A673 (cell line): Measurements from ENCODE around the gene FBXL15.

Experiments used
- EZH2 ChIP-seq: fragments of 200-600 bp; sonication (generic); IDR thresholded peaks from 2 replicates; pipeline ENCODE4 v1.6.1; 2017; ENCODE audit warnings: borderline replicate concordance, low read depth, mild to moderate bottlenecking, mixed read lengths, antibody characterized with exemption, low read length; ENCODE audit not compliant: poor library complexity, severe bottlenecking
- TF ChIP-seq, protein P1 (sequence below): fragments of 300-800, 200-600 bp; sonication (generic); conservative IDR thresholded peaks from 2 replicates; pipeline ENCODE4 v1.5.1; 2017; ENCODE audit warnings: low read depth, mild to moderate bottlenecking, antibody characterized with exemption, low read length, moderate library complexity, mixed read lengths

DNA sequence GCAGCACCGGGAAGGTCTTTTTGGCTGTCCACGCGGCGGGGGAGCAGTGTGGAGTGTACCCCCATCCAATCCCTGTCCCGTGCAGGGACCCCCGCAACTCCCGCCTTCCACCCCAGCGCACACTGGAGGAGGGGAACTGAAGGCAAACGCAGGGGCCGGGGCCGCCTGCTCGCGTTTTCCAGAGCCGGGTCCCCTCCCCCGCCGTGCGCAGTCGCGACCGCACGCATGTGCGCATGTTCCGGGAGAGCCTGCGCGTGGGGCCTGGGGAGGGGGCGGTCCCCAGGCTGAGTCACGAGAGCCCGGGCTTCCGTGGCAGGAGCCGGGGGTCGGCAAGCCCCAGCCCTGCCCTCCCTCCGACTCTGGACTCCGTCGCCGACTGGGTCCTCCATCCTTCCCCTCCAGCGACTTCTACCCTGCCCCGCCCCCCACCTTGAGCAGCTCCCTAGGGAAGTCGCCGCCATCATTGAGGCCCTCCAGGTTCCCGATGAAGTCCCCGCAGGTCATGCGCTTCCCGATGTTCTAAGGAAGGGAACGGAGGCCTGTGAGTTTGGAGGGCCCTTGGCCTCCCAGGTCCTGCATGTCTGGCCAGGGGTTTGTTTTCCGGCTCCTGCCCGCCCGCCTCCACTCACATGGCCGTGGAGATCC lies 10.1 kb upstream of the FBXL15 start:
- no peak for TF ChIP-seq EZH2
- TF ChIP-seq, protein P1, sequence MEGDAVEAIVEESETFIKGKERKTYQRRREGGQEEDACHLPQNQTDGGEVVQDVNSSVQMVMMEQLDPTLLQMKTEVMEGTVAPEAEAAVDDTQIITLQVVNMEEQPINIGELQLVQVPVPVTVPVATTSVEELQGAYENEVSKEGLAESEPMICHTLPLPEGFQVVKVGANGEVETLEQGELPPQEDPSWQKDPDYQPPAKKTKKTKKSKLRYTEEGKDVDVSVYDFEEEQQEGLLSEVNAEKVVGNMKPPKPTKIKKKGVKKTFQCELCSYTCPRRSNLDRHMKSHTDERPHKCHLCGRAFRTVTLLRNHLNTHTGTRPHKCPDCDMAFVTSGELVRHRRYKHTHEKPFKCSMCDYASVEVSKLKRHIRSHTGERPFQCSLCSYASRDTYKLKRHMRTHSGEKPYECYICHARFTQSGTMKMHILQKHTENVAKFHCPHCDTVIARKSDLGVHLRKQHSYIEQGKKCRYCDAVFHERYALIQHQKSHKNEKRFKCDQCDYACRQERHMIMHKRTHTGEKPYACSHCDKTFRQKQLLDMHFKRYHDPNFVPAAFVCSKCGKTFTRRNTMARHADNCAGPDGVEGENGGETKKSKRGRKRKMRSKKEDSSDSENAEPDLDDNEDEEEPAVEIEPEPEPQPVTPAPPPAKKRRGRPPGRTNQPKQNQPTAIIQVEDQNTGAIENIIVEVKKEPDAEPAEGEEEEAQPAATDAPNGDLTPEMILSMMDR, result no peak
